B cell (primary cell): ENCODE data around the gene TLCD2. TPM values are rescaled to one million over a fixed set of nuclear protein-coding genes. Genes with fewer than 3 reads are reported as not detected.

Experiments
- ATAC-seq: fragments of 200-7000 bp; cut with Tn5 transposase; one replicate; pipeline ENCODE4 v1.10.0; 2021; ENCODE audit warnings: low read depth, mild to moderate bottlenecking, moderate number of reproducible peaks, moderate library complexity
- CTCF ChIA-PET: fragments of 350-600 bp; sonication (Branson Sonifier 250); formaldehyde crosslinking; loops from one replicate; lab custom pipeline; 2021; ENCODE audit warnings: antibody characterized with exemption, inconsistent platforms; lab: Charles Lee
- POLR2A ChIA-PET: fragments of 350-600 bp; sonication (Branson Sonifier 250); formaldehyde crosslinking; loops from one replicate; lab custom pipeline; 2021; ENCODE audit warnings: antibody characterized with exemption; lab: Charles Lee
- DNase-seq: peaks from one replicate; pipeline ENCODE4 v3.0.0; 2013
- H2AFZ ChIP-seq: 2 replicates; pipeline ENCODE4 v1.6.1; 2012; ENCODE audit warnings: mild to moderate bottlenecking, low read depth, low read length; ENCODE audit not compliant: insufficient read depth, poor library complexity, severe bottlenecking
- H3K27ac ChIP-seq, 2 donors: 1 replicate in 1 of 2; 2 replicates in 1 of 2; pipeline ENCODE4 v1.5.1; 2012 to 2013; ENCODE audit warnings: low read length in 2 of 2, mild to moderate bottlenecking in 2 of 2, moderate library complexity in 1 of 2
- H3K27me3 ChIP-seq, 4 experiments: fragments of 200-600 bp in 1 of 4; sonication (generic) in 1 of 4; replicated peaks in 1 of 4; 1 replicate in 2 of 4; 2 replicates in 2 of 4; pipeline versions ENCODE4 v1.6.1 to v1.7.0; 2013 to 2016; ENCODE audit warnings: low read length in 3 of 4, mild to moderate bottlenecking in 2 of 4, mixed read lengths in 1 of 4, moderate library complexity in 1 of 4; ENCODE audit not compliant: insufficient read depth in 4 of 4, control insufficient read depth in 3 of 4; ENCODE audit errors: control extremely low read depth in 1 of 4
- H3K36me3 ChIP-seq, 2 experiments: replicated peaks in 1 of 2; 1 replicate in 1 of 2; 2 replicates in 1 of 2; pipeline versions ENCODE4 v1.6.1 to v1.7.1; 2013; ENCODE audit warnings: low read length in 1 of 2; ENCODE audit not compliant: insufficient read depth in 2 of 2, control insufficient read depth in 1 of 2; ENCODE audit errors: control extremely low read depth in 1 of 2, extremely low read depth in 1 of 2
- H3K4me1 ChIP-seq, 2 donors: fragments of 200-600 bp in 1 of 2; sonication (generic) in 1 of 2; 1 replicate in 1 of 2; 2 replicates in 1 of 2; pipeline versions ENCODE4 v1.5.1 to v1.6.1; 2013 to 2017; ENCODE audit warnings: low read length in 2 of 2; ENCODE audit not compliant: control insufficient read depth in 2 of 2, insufficient read depth in 2 of 2
- H3K4me2 ChIP-seq: replicated peaks from 2 replicates; pipeline ENCODE3; 2012; ENCODE audit warnings: mild to moderate bottlenecking, low read depth, low read length; ENCODE audit not compliant: poor library complexity, severe bottlenecking
- H3K4me3 ChIP-seq, 5 experiments: fragments of 200-600 bp in 1 of 5; sonication (generic) in 1 of 5; 1 replicate in 3 of 5; 2 replicates in 2 of 5; pipeline versions ENCODE4 v1.5.1 to v1.7.0; 2011 to 2016; ENCODE audit warnings: low read length in 4 of 5, mild to moderate bottlenecking in 4 of 5, low read depth in 2 of 5, control low read depth in 1 of 5, moderate library complexity in 1 of 5; ENCODE audit not compliant: insufficient read depth in 1 of 5; ENCODE audit errors: control extremely low read depth in 1 of 5, extremely low read depth in 1 of 5
- H3K79me2 ChIP-seq: fragments of 200-600 bp; sonication (generic); one replicate; pipeline ENCODE4 v1.6.0; 2016; ENCODE audit warnings: low read length; ENCODE audit not compliant: control insufficient read depth, insufficient read depth
- H3K9ac ChIP-seq: fragments of 200-600 bp; sonication (generic); 2 replicates; pipeline ENCODE4 v1.6.1; 2017; ENCODE audit warnings: mild to moderate bottlenecking, low read length, moderate library complexity
- H3K9me3 ChIP-seq, 3 donors: one replicate each; pipeline versions ENCODE4 v1.6.1 to v1.7.1; 2013; ENCODE audit warnings: low read length in 2 of 3; ENCODE audit not compliant: control insufficient read depth in 2 of 3, insufficient read depth in 1 of 3; ENCODE audit errors: control extremely low read depth in 1 of 3
- H4K20me1 ChIP-seq: 2 replicates; pipeline ENCODE4 v1.6.0; 2012; ENCODE audit warnings: mild to moderate bottlenecking, low read length; ENCODE audit not compliant: insufficient read depth, control insufficient read depth, poor library complexity, severe bottlenecking
- H3K27ac Mint-ChIP-seq: one replicate; pipeline ENCODE4 v1.8.0; 2021; ENCODE audit warnings: mixed read lengths
- H3K27me3 Mint-ChIP-seq: one replicate; pipeline ENCODE4 v1.8.0; 2021; ENCODE audit warnings: mixed read lengths
- H3K4me1 Mint-ChIP-seq: one replicate; pipeline ENCODE4 v1.8.0; 2021; ENCODE audit warnings: mixed read lengths
- H3K4me3 Mint-ChIP-seq: one replicate; pipeline ENCODE4 v1.8.0; 2021; ENCODE audit warnings: mixed read lengths
- H3K9me3 Mint-ChIP-seq: one replicate; pipeline ENCODE4 v1.8.0; 2022; ENCODE audit warnings: mixed read lengths; ENCODE audit not compliant: insufficient read depth
- EZH2 ChIP-seq: IDR thresholded peaks from 2 replicates; pipeline ENCODE4 v1.6.1; 2012; ENCODE audit warnings: borderline replicate concordance, low read depth, mild to moderate bottlenecking, moderate library complexity, low read length; ENCODE audit not compliant: insufficient read depth, poor library complexity, severe bottlenecking
- WGBS: methylation state at CpG from one replicate; pipeline ENCODE4 v1.1.5; 2013; ENCODE audit warnings: missing lambda C conversion rate; ENCODE audit not compliant: insufficient coverage; 5-methylcytosine and 5-hydroxymethylcytosine counted together
- intact Hi-C: fragments of 100-400 bp; cut with micrococcal nuclease; formaldehyde crosslinking; loops from one replicate; pipeline ENCODE4 v1.10.0; 2022
- polyA plus RNA-seq: library from polyadenylated mRNA; depleted of rRNA; stranded (reverse); fragments of >200 nt; gene quantifications from 2 replicates; pipeline ENCODE4 v1.2.3, GENCODE V29; 2012
- total RNA-seq, 2 donors: library from RNA; stranded (reverse); fragments of 120-200 nt in 1 of 2; gene quantifications; 1 replicate in 1 of 2; 2 replicates in 1 of 2; pipeline versions ENCODE4 v1.2.3 to v1.2.4, GENCODE V29; 2013 to 2022
- TF ChIP-seq, protein P1 (sequence below): fragments of 200-600 bp; IDR thresholded peaks from one replicate; pipeline ENCODE4 v1.8.0; 2022; ENCODE audit warnings: antibody characterized with exemption, mild to moderate bottlenecking

TLCD2 gene
- total and polyA plus RNA-seq, 2 donors (not counting 1 experiment from before 2014, with no cell fraction given), result 0.03 TPM; not detected in 1

DNA sequence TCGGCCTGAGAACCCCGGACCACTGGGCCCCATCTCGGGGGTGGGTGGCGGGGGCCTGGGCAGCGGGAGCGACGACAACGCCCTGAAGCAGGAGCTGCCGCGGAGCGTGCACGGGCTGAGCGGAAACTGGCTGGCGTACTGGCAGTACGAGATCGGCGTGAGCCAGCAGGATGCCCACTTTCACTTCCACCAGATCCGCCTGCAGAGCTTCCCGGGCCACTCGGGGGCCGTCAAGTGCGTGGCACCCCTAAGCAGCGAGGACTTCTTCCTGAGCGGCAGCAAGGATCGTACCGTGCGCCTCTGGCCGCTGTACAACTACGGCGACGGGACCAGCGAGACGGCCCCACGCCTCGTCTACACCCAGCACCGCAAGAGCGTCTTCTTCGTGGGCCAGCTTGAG lies 23.6 kb upstream of the TLCD2 start:
- H4K20me1 ChIP-seq, result peaks cover 45% of the 10 kb centered on the region
- peaks cover 40% of the 10 kb centered on the region for H3K4me1 Mint-ChIP-seq
- H3K4me3 ChIP-seq, result no peak overlapping the region
- intact Hi-C loops, result loop anchor here (1.0 to 2.0 kb wide), 2 partner anchors 29 to 38 kb away; partner anchors contain the start of gene SERPINF1
- no peaks in the 10 kb centered on the region for H3K27me3 ChIP-seq
- H3K27ac ChIP-seq, result no peak overlapping the region
- H3K9me3 Mint-ChIP-seq, result no peaks in the 10 kb centered on the region
- POLR2A ChIA-PET, result interaction anchor here (1.2 to 4.9 kb wide), 9 partner anchors 9 to 96 kb away, joined by 3 to 33 read pairs (median 19); partner anchors contain the start of genes RPA1, SERPINF1, SMYD4 and WDR81
- H3K79me2 ChIP-seq, result no peaks in the 10 kb centered on the region
- H3K4me3 Mint-ChIP-seq, result peak overlapping the region; percentile 37
- no peak overlapping the region for H3K9ac ChIP-seq
- WGBS, result 93% methylated on average over 38 of the region's 38 CpGs
- peaks cover 0 to 2% (median 0%) of the 10 kb centered on the region in 3 donors for H3K9me3 ChIP-seq
- TF ChIP-seq, protein P1, sequence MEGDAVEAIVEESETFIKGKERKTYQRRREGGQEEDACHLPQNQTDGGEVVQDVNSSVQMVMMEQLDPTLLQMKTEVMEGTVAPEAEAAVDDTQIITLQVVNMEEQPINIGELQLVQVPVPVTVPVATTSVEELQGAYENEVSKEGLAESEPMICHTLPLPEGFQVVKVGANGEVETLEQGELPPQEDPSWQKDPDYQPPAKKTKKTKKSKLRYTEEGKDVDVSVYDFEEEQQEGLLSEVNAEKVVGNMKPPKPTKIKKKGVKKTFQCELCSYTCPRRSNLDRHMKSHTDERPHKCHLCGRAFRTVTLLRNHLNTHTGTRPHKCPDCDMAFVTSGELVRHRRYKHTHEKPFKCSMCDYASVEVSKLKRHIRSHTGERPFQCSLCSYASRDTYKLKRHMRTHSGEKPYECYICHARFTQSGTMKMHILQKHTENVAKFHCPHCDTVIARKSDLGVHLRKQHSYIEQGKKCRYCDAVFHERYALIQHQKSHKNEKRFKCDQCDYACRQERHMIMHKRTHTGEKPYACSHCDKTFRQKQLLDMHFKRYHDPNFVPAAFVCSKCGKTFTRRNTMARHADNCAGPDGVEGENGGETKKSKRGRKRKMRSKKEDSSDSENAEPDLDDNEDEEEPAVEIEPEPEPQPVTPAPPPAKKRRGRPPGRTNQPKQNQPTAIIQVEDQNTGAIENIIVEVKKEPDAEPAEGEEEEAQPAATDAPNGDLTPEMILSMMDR, result no peak
- no peak for TF ChIP-seq EZH2
- H3K4me1 ChIP-seq, result peaks cover 14 to 28% of the 10 kb centered on the region in 2 donors
- DNase-seq (no peak), ATAC-seq (no peak)
- no peaks in the 10 kb centered on the region for H3K27me3 Mint-ChIP-seq
- no peak overlapping the region for H2AFZ ChIP-seq
- peak overlapping the region; percentile 63 for H3K27ac Mint-ChIP-seq
- peak overlapping the region; percentile 49 for H3K4me2 ChIP-seq
- CTCF ChIA-PET, result interaction anchor here (1.2 to 5.6 kb wide), 5 partner anchors 9 to 85 kb away, joined by 3 to 61 read pairs (median 6); no protein-coding TSS in a partner anchor
- peaks cover 0 to 52% of the 10 kb centered on the region in 2 experiments for H3K36me3 ChIP-seq

DNA sequence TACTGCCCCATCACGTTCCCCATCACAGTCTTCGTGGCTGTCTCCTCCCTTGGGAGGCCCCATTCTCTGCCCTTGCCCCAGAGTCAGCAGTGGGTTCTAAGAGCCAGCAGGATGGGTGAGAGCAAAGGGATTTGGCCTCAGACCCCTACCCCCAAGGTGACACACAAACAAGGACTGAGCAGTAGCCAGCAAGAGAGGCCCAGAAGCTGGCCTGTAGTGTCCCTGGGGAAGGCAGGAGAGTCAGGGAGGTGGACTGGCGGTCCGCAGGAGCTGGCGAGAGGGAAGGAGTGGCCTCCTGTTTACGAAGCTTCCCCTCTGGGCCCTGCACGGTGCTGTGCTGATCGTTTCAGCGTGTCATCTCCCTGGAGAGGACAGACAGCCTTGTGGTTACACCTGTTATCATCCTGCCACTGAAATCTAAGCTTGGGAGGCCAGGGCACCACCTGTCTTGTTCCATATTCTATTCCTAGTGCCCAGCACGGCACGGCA lies 22.7 kb upstream of the TLCD2 start:
- Mint-ChIP-seq H3K27ac (peak overlapping the region; percentile 95), H3K9me3 (no peaks in the 10 kb centered on the region), H3K4me1 (peaks cover 45% of the 10 kb centered on the region), H3K4me3 (peak overlapping the region; percentile 72), H3K27me3 (no peaks in the 10 kb centered on the region)
- intact Hi-C loops, result loop anchor here (1.0 to 2.0 kb wide), 3 partner anchors 9 to 38 kb away; partner anchors contain the start of genes SERPINF1 and WDR81
- H3K27me3 ChIP-seq, result no peaks in the 10 kb centered on the region
- CTCF ChIA-PET, result interaction anchor here (0.9 to 5.6 kb wide), 10 partner anchors 8 to 84 kb away, joined by 3 to 61 read pairs (median 4); no protein-coding TSS in a partner anchor
- H3K4me3 ChIP-seq, result no peak overlapping the region
- 1% methylated on average over 11 of the region's 11 CpGs for whole genome bisulfite sequencing
- peaks cover 0 to 2% (median 0%) of the 10 kb centered on the region in 3 donors for H3K9me3 ChIP-seq
- peaks cover 0 to 53% of the 10 kb centered on the region in 2 experiments for H3K36me3 ChIP-seq
- DNase-seq (peak; percentile 60), ATAC-seq (peak; percentile 88)
- H4K20me1 ChIP-seq, result peaks cover 48% of the 10 kb centered on the region
- H3K27ac ChIP-seq, result peak overlapping the region; percentile 49 to 64
- H3K9ac ChIP-seq, result no peak overlapping the region
- POLR2A ChIA-PET, result interaction anchor here (1.1 to 4.9 kb wide), 10 partner anchors 8 to 97 kb away, joined by 3 to 33 read pairs (median 17); partner anchors contain the start of genes RPA1, SERPINF1, SMYD4 and WDR81
- TF ChIP-seq EZH2, result no peak
- TF ChIP-seq, protein P1, result no peak
- peak overlapping the region; percentile 49 for H3K4me2 ChIP-seq
- H3K4me1 ChIP-seq, result peaks cover 14 to 34% of the 10 kb centered on the region in 2 donors
- H2AFZ ChIP-seq, result peak overlapping the region; percentile 3
- peaks cover 4% of the 10 kb centered on the region for H3K79me2 ChIP-seq
